LNCaP clone FGC (cell line): ENCODE measurements around the gene POLA1.

Experiments used
- DNase-seq: peaks from one replicate; pipeline ENCODE4 v3.0.0-alpha.2; 2011; ENCODE audit warnings: low read depth
- H3K4me3 ChIP-seq: 2 replicates; pipeline ENCODE4 v1.5.1; 2011; ENCODE audit warnings: mild to moderate bottlenecking, low read depth, low read length, control low read depth
- TF ChIP-seq, protein P1 (sequence below): IDR thresholded peaks from 2 replicates; pipeline ENCODE4 v1.5.1; 2012; ENCODE audit warnings: mild to moderate bottlenecking; ENCODE audit not compliant: control insufficient read depth, insufficient read depth; ENCODE audit errors: extremely low read depth

POLA1 gene

DNA sequence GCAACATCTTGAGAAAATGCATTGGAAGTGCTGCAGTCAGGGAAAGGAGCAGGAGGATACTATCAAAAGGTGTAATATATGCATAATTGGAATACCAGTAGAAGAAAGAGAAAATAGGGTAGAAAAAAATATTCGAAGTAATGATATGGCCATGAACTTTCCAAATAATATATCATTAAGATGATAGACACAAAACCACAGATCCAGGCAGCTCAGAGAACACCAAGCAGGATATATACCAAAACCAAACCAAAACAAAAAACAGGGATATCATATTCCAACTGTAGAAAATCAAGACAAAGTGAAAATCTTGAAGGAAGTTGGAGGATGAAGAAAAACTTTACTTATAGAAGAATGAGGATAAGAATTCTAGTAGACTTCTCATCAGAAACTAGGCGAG is 9.7 kb upstream of the POLA1 start:
- TF ChIP-seq, protein P1, sequence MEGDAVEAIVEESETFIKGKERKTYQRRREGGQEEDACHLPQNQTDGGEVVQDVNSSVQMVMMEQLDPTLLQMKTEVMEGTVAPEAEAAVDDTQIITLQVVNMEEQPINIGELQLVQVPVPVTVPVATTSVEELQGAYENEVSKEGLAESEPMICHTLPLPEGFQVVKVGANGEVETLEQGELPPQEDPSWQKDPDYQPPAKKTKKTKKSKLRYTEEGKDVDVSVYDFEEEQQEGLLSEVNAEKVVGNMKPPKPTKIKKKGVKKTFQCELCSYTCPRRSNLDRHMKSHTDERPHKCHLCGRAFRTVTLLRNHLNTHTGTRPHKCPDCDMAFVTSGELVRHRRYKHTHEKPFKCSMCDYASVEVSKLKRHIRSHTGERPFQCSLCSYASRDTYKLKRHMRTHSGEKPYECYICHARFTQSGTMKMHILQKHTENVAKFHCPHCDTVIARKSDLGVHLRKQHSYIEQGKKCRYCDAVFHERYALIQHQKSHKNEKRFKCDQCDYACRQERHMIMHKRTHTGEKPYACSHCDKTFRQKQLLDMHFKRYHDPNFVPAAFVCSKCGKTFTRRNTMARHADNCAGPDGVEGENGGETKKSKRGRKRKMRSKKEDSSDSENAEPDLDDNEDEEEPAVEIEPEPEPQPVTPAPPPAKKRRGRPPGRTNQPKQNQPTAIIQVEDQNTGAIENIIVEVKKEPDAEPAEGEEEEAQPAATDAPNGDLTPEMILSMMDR = no peak
- no peak for DNase-seq
- no peak overlapping the region for H3K4me3 ChIP-seq

DNA sequence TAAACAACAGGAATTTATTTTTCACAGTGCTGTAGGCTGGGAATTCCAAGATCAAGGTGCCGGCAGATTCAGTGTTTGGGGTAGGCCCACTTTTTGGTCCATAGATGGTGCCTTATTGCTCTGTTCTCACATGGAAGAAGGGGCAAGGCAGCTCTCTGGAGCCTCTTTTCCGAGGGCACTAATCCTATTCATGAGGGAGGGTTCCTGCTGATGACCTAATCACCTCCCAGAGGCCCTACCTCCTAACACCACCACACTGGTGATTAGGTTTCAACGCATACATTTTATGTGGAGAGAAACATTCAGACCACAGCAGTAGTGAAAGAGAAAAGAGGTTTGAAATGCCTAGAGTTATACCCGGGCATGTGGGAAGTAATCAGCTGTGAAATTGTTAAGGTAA is 1.4 kb upstream of the POLA1 start:
- H3K4me3 ChIP-seq = no peak overlapping the region
- DNase-seq = no peak
- TF ChIP-seq, protein P1 = no peak

DNA sequence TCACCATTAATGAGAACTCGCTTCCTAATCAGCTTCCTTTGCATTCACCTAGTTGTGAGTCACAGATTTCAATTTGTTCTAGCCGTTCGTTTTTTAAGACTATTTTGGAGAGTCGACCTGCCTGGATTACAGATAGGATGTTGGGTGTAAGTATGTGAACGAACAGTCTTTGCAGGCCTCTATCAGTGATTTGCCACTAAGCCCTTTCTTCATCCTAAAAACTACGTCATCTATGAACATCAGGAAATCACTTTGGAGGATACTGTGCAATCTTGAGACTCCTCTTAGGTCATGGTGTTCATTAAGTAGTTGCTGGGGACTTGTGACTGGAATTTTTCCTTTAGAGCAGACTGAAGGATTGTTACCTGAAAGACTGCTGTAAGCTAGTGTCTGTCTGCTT is 1.1 kb downstream of the POLA1 start:
- TF ChIP-seq, protein P1 = no peak
- DNase-seq = no peak
- peak overlapping the region; percentile 75 for H3K4me3 ChIP-seq

DNA sequence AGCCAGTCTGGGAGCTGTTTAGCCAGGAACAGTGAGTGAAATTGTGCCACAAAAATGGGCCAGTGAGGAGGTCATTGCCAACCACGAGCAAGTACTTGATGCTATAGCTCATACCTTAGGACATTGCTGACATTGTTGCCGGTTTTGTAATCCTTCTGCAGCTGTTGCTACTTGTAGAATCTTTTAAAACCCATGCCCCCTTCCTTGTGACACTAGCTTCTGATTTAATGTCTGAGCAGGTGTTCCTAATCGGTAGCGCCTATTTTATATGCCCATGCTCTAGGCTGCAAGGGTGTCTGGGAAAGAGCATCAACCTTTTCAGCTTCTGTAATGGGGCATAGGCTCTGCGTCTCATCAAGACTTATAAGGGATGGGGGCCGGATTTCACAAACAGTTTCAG is 2.6 kb downstream of the POLA1 start:
- no peak overlapping the region for H3K4me3 ChIP-seq
- TF ChIP-seq, protein P1 = no peak
- DNase-seq = no peak

DNA sequence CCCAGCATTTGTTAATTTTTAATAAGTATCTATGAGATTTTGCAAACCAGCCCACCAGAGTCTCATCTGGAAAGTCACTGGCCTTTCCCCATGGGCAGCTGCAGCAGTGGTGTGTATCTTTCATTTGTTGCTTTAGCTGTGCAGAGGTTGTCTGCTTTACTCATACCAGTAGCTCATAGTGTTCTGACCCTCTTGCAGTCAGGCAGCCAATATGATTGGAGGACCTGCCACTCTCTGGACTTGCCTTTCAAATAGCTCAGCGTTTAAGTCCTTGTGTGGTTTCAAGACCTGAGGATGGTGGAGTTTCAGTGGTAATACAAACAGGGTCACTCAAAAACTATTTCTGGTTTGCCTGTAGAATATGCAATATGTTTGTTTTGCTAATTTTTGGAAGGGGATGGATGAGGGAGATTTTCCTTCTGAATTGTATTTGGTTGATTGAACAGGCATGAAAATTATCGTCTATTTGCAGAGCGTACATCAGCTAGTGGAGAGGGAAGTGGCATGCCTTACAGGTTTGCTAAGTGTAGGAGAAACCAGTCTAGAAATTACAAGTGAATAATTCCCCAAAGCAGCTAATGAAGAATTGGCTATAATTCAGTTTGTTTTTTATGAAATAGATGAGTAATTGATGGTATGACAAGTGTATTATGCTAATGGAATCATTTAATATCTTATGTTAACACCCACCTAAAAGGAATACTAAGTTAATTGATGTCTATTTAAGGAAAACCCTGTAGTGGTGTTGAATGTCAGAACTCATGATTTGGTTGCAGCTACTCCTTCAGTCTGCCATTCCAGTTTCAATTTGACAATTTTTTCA is 8.9 kb downstream of the POLA1 start:
- DNase-seq = no peak
- H3K4me3 ChIP-seq = no peak overlapping the region
- TF ChIP-seq, protein P1 = no peak

DNA sequence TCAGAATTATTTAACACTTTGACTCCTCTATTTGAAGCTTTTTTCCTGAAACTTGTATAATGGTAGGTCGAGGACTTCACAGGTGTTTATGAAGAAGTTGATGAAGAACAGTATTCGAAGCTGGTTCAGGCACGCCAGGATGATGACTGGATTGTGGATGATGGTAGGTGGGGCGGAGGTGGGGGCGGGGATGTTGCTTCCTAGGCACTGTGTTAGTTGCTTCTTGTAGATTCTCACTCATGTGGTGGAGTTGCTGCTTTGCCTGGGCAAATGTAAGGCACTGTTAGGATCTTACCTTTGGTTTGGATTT is 9.4 kb downstream of the POLA1 start:
- H3K4me3 ChIP-seq = no peak overlapping the region
- no peak for DNase-seq
- TF ChIP-seq, protein P1 = no peak

DNA sequence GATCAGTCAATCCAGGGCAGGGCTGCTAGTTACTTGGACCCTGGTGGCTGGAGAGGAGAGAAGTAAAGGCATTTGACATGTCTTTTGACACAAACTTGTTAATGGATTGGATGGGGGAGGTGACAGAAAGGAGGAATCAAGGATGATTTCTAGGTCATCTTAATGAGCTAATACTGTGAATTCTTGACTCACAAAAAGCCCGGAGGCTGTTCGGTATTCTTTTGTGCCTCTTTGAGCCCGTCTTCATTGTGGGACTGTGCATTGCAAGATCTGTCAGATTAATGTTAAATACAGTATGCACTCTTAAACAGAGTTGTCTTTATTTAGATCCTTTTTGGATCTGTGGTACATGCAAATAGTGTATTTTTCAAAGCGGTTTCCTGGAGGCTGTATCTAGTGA is 25.1 kb downstream of the POLA1 start:
- DNase-seq = no peak
- TF ChIP-seq, protein P1 = no peak
- H3K4me3 ChIP-seq = no peak overlapping the region
